GM10248 (cell line): ENCODE results near the gene SUSD4.

Experiments used
- CTCF ChIA-PET: fragments of 300-600 bp; sonication (Branson Sonifier 250); formaldehyde crosslinking; extraction: SDS; loops from one replicate; lab custom pipeline; 2021; ENCODE audit warnings: antibody characterized with exemption; lab: Yijun Ruan, JAX
- POLR2A ChIA-PET: fragments of 350-650 bp; sonication (Branson Sonifier 250); formaldehyde crosslinking; extraction: SDS; loops from one replicate; lab custom pipeline; 2020; ENCODE audit warnings: antibody characterized with exemption; lab: Yijun Ruan, JAX
- DNase-seq: peaks from one replicate; pipeline ENCODE4 v3.0.0; 2012; ENCODE audit errors: extremely low spot score
- TF ChIP-seq, protein P1 (sequence below): IDR thresholded peaks from 2 replicates; pipeline ENCODE4 v1.5.1; 2012; ENCODE audit warnings: mild to moderate bottlenecking, low read depth; ENCODE audit errors: extremely low read depth, missing control alignments, control extremely low read depth

SUSD4 gene

DNA sequence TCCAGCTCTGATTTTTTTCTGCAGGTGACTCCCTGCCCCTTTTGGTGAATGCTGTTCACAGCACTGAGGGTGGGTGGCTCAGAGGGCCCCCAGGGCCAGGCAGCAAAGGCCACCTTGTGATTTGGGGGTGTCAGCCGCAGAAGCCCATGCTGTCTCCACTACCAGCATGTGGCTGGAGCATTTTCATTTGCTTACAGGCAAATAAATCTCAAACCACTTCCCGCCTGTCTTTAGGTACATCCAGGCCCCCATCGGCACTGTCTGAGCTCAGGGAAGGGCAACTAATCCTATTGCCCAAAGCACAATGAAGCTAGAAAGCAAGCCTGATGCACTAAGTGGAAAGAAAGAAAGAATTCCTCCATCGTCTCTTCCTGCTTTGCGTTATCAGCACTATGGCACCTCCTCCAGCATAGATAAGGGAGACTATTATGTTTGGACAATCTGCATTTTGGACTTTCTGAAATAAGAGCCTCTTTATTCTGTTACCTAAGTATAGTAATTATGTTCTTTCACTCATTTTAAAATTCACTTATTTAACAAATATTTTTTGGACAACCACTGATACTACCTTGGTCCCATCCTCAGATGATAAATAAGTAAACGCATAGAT lies 120.4 kb downstream of the SUSD4 start:
- no peak for DNase-seq
- TF ChIP-seq, protein P1, sequence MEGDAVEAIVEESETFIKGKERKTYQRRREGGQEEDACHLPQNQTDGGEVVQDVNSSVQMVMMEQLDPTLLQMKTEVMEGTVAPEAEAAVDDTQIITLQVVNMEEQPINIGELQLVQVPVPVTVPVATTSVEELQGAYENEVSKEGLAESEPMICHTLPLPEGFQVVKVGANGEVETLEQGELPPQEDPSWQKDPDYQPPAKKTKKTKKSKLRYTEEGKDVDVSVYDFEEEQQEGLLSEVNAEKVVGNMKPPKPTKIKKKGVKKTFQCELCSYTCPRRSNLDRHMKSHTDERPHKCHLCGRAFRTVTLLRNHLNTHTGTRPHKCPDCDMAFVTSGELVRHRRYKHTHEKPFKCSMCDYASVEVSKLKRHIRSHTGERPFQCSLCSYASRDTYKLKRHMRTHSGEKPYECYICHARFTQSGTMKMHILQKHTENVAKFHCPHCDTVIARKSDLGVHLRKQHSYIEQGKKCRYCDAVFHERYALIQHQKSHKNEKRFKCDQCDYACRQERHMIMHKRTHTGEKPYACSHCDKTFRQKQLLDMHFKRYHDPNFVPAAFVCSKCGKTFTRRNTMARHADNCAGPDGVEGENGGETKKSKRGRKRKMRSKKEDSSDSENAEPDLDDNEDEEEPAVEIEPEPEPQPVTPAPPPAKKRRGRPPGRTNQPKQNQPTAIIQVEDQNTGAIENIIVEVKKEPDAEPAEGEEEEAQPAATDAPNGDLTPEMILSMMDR: no peak
- ChIA-PET POLR2A (no interaction called here), CTCF (interaction anchor here (1.0 to 1.3 kb wide), 2 partner anchors 11 to 110 kb away, joined by 3 read pairs; no protein-coding TSS in a partner anchor)

DNA sequence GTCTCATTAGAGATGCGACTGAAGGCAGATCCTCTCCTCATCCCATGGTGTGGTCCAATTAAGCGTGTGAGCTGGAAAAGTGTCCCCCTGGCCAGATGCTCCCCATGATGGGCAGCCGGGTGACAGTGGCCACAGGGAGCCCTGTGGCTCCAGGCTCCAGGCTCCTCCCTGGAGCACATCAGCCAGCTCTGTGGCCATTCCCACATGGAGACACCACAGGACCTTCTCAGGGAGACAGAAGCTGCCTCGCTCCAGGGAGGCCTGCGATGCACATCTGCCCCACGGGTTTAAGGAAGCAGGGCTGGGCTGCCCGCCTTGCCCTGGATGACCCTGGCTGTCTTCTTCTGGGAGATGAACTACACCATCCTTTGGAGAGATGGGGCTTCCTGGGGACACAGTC lies 121.0 kb downstream of the SUSD4 start:
- TF ChIP-seq, protein P1: no peak
- ChIA-PET POLR2A (no interaction called here), CTCF (interaction anchor here (1.3 kb wide), 1 partner anchor 10 kb away, joined by 3 read pairs; no protein-coding TSS in a partner anchor)
- no peak for DNase-seq

DNA sequence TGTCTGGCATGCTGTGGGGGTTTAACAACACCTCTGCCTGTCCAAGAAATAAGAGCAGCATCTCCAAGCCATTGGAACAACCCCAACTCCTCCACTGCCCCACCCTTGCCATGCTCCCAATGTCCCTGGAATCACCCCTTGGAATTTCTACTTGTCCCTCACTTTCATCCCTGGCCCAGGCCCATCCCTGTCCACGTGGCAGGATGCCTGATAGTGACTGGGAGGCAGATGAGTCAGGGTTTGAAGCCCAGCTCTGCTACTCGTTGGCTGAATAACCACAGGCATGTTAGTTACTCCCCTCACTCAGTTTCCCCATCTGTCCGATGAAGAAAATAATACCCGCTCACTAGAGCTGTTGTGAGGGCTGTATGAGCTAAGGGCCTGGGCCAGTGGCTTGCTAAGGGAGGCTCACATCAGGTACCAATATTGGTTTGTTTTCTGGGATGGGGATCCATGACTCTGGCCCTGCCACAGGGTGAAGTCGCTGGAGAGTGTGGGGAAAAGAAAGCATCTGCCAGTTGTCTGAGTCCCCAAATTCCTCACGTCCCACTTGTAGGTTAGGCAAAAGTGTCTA lies 121.5 kb downstream of the SUSD4 start:
- DNase-seq: no peak
- ChIA-PET POLR2A (no interaction called here), CTCF (interaction anchor here (1.3 kb wide), 1 partner anchor 10 kb away, joined by 3 read pairs; no protein-coding TSS in a partner anchor)
- TF ChIP-seq, protein P1: no peak

DNA sequence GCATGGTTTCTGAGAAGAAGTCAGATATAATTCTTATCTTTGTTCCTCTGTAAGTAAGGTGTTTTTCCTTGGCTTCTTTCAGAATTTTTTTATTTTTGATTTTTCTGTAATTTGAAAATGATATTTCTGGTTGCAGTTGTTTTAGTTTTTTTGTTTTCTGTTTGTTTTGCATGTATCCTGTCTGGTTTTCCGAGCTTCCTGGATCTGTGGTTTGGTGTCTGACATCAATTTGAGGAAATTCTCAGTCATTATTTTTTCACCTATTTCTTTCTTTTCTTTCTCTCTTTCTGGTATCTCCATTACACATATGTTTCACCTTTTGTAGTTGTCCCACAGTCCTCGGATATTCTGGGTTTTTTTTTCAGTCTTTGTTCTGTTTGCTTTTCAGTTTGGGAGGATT lies 123.9 kb downstream of the SUSD4 start:
- TF ChIP-seq, protein P1: no peak
- DNase-seq: no peak
- CTCF ChIA-PET: interaction anchor here (1.4 kb wide), 1 partner anchor 150 kb away, joined by 3 read pairs; no protein-coding TSS in a partner anchor
- POLR2A ChIA-PET: no interaction called here

DNA sequence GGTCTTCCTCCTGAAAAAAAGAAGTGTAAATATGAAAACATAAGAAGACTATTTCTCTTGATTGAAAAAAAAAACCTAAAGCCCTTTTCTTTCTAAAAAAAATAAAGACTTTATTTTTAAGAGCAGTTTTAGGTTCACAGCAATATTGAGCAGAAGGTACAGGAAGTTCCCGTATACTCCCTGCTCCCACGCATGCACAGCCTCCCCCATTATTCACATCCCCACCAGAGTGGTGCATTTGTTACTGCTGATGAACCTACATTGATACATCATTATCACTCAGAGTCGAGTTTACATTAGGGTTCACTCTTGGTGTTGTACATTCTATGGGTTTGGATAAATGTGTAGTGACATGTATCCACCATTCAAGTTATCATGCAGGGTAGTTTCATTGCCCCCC lies 128.9 kb downstream of the SUSD4 start:
- TF ChIP-seq, protein P1: no peak
- DNase-seq: no peak
- ChIA-PET POLR2A (no interaction called here), CTCF (no interaction called here)

DNA sequence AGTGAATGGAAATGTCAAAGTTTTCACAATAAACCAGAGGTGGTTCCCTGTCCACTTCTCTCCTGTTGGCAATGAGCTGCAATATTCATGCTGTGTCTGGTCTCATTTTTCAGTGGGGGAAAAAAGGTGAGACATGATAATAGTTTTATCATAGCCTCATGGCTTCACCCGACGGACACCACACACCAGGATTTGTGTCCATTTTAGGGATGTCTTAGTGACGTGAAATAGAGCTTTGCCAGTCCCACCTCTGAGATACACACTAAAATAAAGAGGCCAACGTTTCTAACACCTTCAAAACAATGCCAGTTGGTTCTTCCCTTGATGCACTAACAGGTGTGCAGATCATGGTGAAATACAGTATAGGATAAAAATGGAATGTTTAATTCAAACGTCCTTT lies 129.4 kb downstream of the SUSD4 start:
- no peak for DNase-seq
- ChIA-PET POLR2A (no interaction called here), CTCF (no interaction called here)
- TF ChIP-seq, protein P1: no peak
